ENCODE data around the gene KRT37.
"Not testable (repeated sequence)": the region's sequence is repeated elsewhere in the genome, so short reads cannot be mapped to it uniquely, and the experiment has no call there.

Gene KRT37

GRCh38 chr17:41403404-41404023 lies 20.9 kb downstream of the KRT37 start:
- DNase-seq, result no peak

GRCh38 chr17:41402161-41402560 lies 22.2 kb downstream of the KRT37 start:
- no peak for DNase-seq

DNA sequence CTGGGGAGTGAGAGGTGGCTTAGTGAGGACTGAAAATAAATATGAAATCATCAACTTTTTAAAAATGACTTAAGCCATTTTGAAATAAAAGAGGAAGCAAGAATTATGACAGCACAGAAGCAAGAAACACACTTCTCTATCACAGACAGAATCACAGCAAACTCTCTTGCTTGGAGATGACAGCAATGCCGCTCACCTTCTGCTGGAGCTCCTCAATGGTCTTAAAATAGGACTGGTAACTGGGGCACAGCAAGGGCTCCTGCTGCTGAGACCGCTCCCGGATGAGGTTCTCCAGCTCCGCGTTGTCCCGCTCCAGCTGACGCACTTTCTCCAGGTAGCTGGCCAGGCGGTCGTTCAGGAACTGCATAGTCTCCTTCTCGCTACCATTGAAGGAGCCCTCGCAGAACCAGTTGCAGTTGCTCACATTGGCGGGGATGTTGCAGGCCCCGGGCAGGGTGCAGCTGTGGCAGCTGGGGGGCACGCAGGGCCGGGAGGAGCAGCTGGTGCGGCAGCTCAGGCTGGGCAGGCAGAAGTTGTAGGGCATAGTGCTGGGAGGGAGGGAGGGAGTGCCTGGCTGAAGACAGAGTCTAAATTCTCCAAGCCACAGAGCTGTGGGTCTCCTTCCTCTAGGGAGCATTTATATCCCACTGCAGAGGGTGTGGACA lies 27.3 kb downstream of the KRT37 start, which contains the start of gene KRT31:
Gene KRT31, minus strand, starts transcription at position 613 of the 665 bp plus-strand sequence. Its CDS starts 69 bp downstream, at position 544.
- no peak for DNase-seq

DNA sequence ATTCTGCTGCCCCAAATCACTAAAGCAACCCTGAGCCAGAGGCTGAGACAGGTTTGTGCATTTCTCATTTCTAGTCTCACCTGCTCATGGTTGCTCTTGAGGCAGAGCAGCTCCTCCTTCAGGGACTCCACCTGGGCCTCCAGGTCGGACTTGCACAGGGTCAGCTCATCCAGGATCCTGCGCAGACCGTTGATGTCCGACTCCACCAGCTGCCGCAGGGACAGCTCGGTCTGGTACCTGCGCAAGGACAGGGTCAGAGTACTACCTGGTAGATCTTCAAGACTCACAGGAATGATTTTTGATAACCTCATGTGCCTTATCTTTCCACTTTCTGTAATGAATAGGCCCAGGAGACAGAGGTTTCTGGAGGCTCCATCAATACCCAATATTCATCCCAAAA lies 28.0 kb downstream of the KRT37 start:
- DNase-seq, result no peak

GRCh38 chr17:41395611-41396010 lies 28.8 kb downstream of the KRT37 start:
- DNase-seq, result no peak

DNA sequence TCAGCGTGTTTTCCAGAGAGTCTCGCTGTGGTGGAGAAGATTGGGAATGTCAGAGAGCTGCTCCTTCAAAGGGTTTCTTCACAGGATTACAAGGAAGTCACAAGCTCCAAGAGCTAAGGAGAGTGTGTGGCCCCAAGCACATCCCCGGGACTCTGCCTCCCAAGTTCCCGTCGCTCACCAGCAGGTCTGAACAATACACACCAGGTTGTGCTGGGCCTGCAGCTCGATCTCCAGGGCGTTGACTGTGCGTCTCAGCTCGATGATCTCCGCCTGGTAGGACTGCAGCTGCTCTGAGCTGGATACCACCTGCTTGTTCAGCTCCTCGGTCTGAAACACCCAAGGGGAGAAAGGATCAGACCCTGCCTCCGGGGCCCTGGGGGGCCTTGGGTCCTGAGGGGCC lies 29.3 kb downstream of the KRT37 start:
- not testable (repeated sequence) for DNase-seq

DNA sequence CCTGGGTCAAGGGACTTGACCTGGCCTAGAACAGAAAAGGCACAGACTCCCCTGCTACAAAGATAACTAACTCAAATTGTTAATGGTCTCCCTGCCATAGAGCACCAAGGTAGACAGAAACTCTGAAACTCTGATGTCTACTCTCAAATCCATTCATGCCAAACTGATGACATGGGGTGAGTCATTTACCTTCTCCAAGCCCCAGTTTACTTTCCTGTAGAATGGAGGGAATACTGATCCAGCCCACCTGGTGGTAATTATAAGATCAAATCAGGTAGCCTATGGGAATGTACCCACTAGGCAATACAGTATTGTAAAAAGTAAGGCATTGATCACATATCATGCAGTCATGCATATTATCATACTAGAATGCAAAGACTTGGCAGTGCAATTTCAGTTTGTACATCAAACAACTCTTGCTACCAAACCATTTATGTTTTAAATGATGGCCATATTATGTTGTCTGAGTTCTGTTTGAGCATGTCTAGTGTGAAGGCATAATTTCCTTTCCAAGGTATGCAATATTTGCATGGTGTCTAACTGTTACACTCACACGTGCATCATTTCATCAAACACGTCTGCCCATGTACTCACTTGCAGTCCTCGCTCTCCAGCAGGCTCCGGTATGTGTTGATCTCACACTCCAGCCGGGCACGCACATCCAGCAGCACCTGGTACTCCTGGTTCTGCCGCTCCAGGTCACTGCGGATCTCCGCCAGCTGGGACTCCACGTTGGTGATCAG lies 30.0 kb downstream of the KRT37 start:
- DNase-seq, result no peak

GRCh38 chr17:41393826-41394225 lies 30.6 kb downstream of the KRT37 start:
- DNase-seq, result no peak

GRCh38 chr17:41393294-41393693 lies 31.1 kb downstream of the KRT37 start:
- no peak for DNase-seq

GRCh38 chr17:41392278-41392677 lies 32.1 kb downstream of the KRT37 start:
- no peak for DNase-seq

DNA sequence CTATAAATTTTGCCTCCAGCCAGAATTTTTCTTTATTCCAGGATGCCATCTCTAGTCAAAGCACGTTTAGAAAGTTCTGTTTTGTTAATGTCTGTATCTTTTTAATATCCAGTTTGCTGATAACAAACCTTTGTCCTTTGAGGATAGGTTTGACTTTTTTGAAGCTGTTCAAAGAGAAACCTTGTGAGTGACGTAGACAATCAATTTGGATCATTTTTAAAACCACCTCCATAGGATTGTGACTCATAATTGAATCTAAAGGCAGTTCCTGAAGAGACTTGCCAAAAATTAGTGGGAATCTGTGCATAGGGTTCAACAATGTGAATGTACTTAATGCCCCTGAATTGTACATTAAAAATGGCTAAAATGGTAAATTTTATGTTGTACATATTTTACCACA lies 32.9 kb downstream of the KRT37 start:
- DNase-seq, result no peak

DNA sequence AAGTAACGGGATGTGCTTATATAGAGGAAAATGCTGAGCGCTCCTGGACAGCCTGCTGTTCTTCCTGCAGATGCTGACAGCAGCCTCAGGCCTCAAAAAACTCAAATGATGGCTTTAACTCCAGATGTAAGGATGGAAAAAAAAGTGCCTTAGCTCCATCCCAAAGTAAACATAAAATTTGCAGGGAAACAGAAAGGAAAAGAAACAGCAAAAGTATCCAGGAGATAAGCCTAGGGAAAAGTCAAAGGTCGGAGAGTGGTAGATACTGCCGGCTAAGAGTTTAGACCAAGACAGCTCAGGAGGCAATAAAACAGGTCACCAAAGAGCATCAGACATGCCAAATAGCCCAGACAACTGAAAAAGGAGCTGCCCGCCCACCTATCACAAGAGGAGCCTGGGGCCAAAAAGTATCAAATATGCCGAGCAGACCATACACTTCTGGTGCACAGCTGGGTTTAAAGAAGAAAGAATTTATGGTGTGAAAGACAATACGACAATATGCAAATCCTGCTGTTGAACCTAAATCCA lies 33.9 kb downstream of the KRT37 start:
- DNase-seq, result no peak

DNA sequence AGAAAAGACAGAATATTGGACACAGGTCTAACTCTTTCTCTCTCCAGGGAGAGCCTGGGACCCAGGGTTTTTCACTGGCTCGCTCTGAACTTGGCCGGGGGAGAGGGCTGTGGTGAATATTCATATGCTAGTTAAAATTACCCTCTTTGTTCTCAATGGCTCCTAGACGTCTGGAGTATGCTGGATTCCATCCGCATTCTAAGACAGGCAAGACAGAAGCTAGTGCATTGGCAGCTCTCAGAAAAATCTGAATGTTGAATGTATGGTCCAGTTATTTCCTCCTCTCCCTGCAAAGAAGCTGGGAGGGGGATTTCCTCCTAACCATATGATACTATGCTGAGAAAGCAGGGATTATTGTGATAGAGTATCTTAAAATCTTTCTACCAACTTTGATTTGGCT lies 36.7 kb downstream of the KRT37 start:
- no peak for DNase-seq

DNA sequence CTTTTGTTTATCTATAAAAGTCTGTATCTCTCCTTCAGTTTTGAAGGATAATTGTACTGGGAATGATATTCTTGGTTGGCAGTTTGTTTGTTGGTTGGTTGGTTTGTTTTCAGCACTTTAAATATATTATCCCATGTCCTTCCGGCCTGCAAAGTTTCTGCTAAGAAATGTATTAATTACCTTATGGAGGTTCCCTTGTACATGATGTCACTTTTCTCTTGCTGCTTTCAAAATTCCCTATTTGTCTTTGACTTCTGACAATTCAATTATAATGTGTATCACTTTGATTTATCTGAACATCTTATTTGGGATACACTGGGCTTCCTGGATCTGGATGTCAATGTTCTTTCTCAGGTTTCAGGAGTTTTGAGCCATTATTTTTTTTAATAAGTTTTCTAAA lies 38.2 kb downstream of the KRT37 start:
- no peak for DNase-seq

GRCh38 chr17:41383690-41384089 lies 40.7 kb downstream of the KRT37 start:
- no peak for DNase-seq

DNA sequence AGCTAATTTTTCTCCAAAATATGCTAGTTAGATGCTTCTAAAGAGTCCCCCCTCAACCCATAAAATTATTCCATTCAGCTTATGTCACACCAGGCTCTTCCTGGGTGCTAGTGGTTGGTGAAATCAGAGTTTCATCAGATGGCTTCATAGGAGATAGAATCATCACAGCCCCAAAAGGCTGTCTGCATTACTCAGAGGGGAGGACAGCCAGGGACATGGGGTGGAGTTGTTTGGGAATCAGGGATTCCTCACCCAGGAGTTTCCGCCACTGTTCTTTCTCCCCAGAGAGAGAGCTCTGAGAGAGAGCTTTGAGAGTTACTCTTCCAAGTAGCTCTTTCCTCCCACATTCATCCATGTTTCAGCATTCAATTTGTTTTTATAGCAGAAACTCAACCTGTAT lies 42.0 kb downstream of the KRT37 start:
- no peak for DNase-seq

- not testable (repeated sequence) for DNase-seq
Observed at GRCh38 chr17:41381943-41382342, 42.4 kb downstream of the KRT37 start, which contains the start of gene KRT34. TSS of gene KRT34 (minus strand) at chr17:41382306. CDS start at chr17:41382246, 60 bp downstream.

- DNase-seq, result not testable (repeated sequence)
Observed at GRCh38 chr17:41380091-41380490, 44.3 kb downstream of the KRT37 start.

DNA sequence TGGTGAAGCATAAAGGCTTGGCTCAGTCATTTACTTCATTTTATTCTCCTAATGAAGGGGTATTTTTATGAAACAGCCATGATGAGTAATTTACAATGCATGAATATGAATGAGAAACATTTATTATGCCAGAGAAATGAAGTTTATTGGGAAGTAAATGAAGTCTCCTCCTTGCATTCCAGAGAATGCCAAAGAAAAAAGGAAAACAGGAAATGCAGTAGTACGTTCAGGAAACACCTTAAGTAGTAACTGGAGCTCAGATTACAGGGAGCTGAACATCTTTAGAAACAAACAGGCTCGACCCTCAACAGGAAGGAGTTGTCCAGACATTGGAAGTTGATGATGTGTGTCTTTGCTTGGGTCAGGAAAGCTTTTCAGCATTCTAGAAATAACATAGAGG lies 46.8 kb downstream of the KRT37 start:
- no peak for DNase-seq
